A172 (cell line): ENCODE results near the gene CEP20. TPM values are rescaled to one million over a fixed set of nuclear protein-coding genes. Genes with fewer than 3 reads are reported as not detected.
"Not testable (repeated sequence)": the region's sequence is repeated elsewhere in the genome, so short reads cannot be mapped to it uniquely, and the experiment has no call there.

Experiments used
- DNase-seq: peaks from one replicate; pipeline ENCODE4 v3.0.0-alpha.2; 2015; ENCODE audit warnings: low spot score
- total RNA-seq: library from RNA; depleted of rRNA; stranded (reverse); fragments of >200 nt; shearing (Covaris generic); gene quantifications from 2 replicates; pipeline ENCODE4 v1.2.3, GENCODE V29; 2014

CEP20 gene
- total RNA-seq, 1 experiment from 2014 or later: 138 TPM

GRCh38 chr16:15857724-15858560 lies 30.5 kb downstream of the CEP20 start:
- DNase-seq: no peak

DNA sequence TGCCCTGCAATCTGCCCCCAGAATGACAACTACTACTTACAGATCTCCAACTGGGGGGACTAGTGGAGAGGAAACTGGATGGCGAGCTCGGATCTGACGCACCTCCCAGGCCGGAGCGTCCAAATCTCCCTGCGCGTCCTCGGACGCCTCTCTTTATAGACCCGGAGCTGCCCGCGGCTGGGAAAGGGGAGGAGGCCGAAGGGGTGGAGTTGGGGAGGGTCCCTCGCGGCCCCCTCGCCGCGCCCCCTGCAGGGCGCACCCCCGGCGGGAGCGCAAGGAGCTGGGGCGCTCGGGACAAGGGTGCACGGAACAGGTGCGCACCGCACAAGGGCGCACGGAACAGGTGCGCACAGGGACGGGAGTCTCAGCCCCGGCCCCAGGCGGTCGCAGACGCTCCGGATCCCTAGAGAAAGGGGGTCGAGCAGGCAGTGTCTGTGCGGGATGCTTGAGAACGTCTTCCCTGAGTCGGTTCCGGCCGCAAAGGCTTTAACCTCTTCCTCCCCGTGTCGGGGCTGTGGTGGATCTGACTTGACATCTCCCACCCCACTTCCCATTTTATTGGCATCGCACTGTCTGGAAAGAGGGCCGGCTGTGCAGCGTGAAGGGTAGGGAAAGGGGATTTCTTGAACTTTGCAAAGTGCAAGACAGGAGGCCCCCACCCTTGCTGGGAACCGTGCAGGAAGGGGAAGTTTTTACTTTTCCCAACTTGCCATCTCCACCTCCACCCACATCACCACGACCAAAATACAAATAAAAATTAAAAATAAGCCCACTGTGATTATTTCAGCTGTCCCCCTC lies 31.3 kb downstream of the CEP20 start, which contains the start of gene MYH11:
Gene MYH11, minus strand, starts transcription at position 128 of the 798 bp plus-strand sequence. CDS start 18,776 bp downstream, outside the sequence.
- DNase-seq: no peak

GRCh38 chr16:15856182-15856581 lies 32.2 kb downstream of the CEP20 start:
- no peak for DNase-seq

- no peak for DNase-seq
These were observed 32.7 kb downstream of the CEP20 start for GRCh38 chr16:15855704-15856003.

DNA sequence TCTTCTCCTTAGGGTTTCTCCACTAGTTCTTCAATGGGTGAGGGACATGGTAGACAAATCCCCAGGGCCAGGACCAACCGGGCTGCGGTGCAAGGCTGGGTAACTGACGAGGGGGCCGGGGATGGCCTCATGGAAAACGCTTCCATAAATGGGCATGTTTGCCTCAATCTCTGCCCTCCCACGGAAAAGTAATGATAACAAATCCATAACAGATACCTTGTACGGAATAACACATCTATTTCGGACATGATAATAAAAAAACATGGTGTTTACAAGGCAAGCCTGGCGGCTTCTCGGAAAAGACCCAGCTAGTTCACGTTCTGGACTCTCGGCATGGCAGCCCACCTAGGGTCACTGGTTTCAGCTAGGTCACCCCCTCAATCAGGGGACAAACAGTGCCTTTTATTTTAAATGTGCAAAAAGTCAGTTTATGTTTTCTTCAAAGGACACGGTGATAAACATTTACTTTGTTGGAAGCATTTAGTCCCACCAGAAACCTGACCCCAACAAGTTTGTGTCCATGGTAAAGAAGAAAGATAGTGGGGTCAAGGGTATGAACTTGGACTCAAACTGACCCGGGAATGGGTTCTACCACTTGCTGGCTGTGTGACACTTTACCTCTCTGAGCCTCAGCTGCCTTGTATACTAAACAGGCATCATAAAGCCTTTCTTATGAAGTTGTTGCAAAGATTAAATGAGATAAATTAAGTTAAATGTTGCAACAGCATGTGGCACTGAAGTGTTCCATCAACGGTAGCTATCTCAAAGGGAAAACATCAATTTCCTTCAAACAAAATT lies 33.3 kb downstream of the CEP20 start:
- no peak for DNase-seq

DNA sequence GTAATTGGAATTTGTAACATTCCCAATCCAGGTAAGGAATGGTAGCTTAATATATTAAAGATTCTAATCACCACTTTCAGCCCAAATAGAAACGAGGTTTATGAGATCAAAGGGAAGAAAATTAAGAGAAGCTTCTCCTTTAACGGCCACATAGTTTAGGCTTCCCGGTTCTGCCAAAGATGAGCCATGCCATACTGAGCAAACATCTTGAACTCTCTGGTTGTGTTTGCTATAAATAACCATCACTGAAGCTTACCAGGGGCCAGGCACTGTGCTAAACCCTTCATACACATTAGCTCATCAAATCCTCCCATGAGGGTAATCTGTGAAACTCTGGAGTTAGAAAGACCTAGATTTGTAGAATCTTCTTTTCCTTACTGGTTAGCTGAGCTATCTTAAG lies 34.3 kb downstream of the CEP20 start:
- no peak for DNase-seq

DNA sequence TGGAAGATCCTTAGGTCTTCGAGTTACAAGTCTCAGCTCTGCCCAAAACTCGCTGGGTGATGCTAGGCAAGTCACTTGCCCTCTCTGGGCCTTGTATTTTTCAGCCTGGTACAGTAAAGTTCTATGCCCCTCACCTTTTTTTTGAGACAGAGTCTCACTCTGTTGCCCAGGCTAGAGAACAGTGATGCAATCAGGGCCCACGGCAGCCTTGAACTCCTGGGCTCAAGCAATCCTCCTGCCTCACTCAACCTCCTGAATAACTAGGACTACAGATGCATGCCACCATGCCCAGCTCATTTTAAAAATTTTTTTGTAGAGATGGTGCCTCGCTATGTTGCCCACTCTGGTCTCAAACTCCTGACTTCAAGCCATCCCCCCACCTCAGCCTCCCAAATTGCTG lies 35.4 kb downstream of the CEP20 start:
- no peak for DNase-seq

DNA sequence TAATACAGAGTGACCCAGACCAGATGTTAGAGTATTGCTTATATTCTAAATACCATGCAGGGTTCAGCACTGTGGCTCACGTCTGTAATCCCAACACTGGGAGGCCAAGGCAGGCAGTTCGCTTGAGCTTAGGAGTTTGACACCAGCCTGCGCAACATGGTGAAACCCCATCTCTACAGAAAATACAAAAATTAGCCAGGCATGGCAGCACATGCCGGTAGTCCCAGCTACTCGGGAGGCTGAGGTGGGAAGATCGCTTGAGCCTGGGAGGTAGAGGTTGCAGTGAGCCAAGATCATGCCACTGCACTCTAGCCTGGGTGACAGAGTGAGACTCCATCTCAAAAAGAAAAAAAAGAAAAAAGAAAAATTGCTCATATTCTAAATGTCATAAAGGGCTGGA lies 37.8 kb downstream of the CEP20 start:
- not testable (repeated sequence) for DNase-seq

- no peak for DNase-seq
These were observed 39.0 kb downstream of the CEP20 start for GRCh38 chr16:15849209-15849981.

DNA sequence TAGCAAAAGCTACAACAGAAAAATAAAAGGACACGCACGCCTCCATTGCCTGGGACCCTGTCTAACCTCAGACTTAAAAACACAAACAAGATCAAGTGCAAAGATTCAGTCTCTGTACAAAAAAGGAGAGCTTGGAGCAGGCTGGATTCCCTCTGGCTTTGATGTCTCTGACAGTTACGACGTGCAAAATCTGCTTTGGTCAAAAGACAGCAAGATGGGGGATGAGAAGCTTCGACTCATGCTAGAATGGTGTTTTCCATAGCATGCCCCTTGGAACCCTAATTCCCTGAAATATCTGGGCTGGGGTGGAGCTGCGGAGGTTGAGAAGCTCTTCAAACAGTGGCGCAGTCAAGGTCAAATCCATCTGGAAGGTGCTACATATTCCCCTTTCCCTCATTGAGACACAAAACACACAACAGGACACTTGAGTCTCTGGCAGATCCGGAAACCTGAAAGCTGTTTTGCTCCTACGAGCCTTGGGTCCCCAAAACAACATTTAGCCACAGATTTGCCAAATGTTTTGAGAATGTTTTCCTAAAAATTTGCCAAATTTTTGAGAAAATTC lies 40.7 kb downstream of the CEP20 start:
- no peak for DNase-seq

DNA sequence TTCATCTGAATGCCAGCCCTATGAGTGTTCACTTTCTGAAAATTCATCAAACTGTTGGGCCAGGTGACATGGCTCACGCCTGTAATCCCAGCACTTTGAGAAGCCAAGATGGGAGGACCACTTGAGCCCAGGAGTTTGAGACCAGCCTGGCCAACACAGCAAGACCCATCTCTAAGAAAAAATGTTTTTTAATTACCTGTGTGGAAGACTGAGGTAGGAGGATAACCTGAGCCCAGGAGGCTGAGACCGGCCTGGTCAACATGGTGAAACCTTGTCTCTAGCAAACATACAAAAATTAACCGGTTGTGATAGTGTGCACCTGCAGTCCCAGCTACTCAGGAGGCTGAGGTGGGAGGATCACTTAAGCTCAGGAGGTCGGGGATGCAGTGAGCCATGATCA lies 41.9 kb downstream of the CEP20 start:
- no peak for DNase-seq

DNA sequence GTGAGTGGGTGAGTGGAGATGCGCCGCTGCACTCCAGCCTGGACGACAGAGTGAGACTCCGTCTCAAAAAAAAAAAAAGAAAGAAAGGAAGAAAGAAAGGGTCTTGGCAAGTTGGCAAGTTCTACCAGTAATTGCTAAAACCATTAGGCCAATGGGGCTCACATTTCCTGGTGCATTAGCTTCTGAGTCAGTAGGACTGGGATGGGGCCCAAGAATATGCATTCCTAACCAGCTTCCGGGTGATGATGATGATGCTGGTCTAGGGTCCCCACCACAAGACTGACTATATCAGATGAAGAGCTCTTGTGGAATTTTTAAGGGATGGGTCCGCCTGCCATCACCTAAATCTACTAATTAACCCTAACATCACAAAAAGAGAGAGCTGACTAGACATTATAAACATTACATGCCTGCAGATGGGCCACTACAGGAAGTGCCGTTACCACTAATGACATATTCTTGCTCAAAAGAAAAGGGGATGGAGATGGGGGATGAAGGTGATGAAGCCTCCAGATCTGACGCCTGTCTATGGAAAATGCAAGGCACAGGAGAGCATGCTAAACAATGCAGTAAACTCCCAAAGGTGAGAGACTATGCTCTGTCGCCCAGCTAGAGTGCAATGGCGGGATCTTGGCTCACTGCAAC lies 44.6 kb downstream of the CEP20 start:
- peak; percentile 71 for DNase-seq

DNA sequence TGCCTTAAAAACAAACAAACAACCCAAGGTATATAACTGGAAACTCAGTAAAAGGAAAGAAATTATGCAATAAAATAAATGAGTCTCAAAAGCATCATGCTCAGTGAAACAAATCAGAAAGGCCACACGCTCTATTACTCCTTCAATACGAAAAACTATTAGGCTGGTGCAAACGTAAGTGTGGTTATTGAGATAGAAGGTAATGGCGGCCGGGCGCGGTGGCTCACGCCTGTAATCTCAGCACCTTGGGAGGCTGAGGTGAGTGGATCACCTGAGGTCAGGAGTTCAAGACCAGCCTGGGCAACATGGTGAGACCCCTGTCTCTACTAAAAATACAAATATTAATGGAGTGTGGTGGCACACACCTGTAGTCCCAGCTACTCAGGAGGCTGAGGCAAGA lies 49.2 kb downstream of the CEP20 start:
- not testable (repeated sequence) for DNase-seq

GRCh38 chr16:15837761-15838160 lies 50.6 kb downstream of the CEP20 start:
- no peak for DNase-seq

GRCh38 chr16:15836965-15837611 lies 51.3 kb downstream of the CEP20 start:
- no peak for DNase-seq

DNA sequence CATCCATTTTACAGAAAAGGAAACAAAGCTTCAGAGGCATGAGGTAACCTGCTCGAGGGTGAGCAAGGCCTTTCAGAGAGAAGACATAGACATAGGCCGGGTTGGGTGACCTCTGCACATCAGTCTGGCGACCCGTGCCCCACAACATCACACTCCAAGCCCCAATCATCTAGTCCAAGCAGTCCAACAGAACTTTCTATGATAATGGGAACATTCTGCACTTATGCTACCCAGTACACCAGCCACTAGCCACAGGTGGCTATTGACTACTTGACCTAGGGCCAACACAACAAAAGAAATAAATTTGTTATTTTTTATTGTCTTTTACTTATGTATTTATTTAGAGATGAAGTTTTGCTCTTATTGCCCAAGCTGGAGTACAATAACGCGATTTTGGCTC lies 52.3 kb downstream of the CEP20 start:
- DNase-seq: no peak

- no peak for DNase-seq
These were observed 53.1 kb downstream of the CEP20 start for GRCh38 chr16:15835136-15835878.

DNA sequence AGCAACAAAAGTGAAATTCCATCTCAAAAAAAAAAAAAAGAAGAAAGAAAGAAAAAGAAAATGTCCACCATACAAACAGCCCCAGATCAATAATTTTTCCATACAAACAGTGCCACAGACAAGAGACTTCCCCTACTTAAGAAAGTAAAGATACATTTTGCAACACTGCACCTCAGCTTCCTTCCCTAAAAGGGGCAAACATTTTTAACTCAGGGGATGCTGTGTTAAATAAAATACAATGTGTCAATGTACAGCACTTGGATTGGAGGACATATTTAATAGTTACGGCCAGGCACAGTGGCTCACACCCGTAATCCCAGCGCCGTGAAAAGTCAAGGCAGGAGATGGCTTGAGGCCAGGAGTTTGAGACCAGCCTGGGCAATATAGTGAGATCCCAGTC lies 53.9 kb downstream of the CEP20 start:
- DNase-seq: no peak

GRCh38 chr16:15833541-15833940 lies 54.9 kb downstream of the CEP20 start:
- DNase-seq: no peak
